CD4-positive, alpha-beta T cell (primary cell): ENCODE results near the gene MAPKAPK5. TPM values are rescaled to one million over a fixed set of nuclear protein-coding genes. Genes with fewer than 3 reads are reported as not detected.

ENCODE experiments used
- ATAC-seq: fragments of 200-7000 bp; cut with Tn5 transposase; one replicate; pipeline ENCODE4 v1.10.0; 2022; ENCODE audit warnings: mild to moderate bottlenecking; ENCODE audit not compliant: poor library complexity
- CTCF ChIA-PET: fragments of 350-600 bp; sonication (Branson Sonifier 250); formaldehyde crosslinking; loops from one replicate; lab custom pipeline; 2021; ENCODE audit warnings: antibody characterized with exemption, inconsistent platforms; lab: Charles Lee
- POLR2A ChIA-PET: fragments of 350-600 bp; sonication (Branson Sonifier 250); formaldehyde crosslinking; loops from one replicate; lab custom pipeline; 2021; ENCODE audit warnings: antibody characterized with exemption, inconsistent platforms; lab: Charles Lee
- DNase-seq, 14 experiments: peaks; one replicate each; pipeline ENCODE4 v3.0.0-alpha.2; 2013 to 2020; ENCODE audit warnings: mixed read lengths in 2 of 14
- H3K27ac ChIP-seq, 2 donors: one replicate each; pipeline versions ENCODE4 v1.5.1 to v1.7.0; 2013; ENCODE audit warnings: low read length in 2 of 2, low read depth in 1 of 2, mild to moderate bottlenecking in 1 of 2
- H3K27me3 ChIP-seq, 2 experiments: 1 replicate in 1 of 2; 2 replicates in 1 of 2; pipeline versions ENCODE4 v1.6.1 to v1.7.0; 2013; ENCODE audit warnings: low read length in 2 of 2, control low read depth in 1 of 2, mild to moderate bottlenecking in 1 of 2, moderate library complexity in 1 of 2; ENCODE audit not compliant: insufficient read depth in 2 of 2, control insufficient read depth in 1 of 2
- H3K36me3 ChIP-seq: one replicate; pipeline ENCODE4 v1.6.1; 2013; ENCODE audit warnings: low read length, control low read depth; ENCODE audit not compliant: insufficient read depth
- H3K4me1 ChIP-seq: one replicate; pipeline ENCODE4 v1.6.1; 2013; ENCODE audit warnings: low read length, control low read depth; ENCODE audit not compliant: insufficient read depth
- H3K4me3 ChIP-seq: one replicate; pipeline ENCODE4 v1.5.1; 2013; ENCODE audit warnings: mild to moderate bottlenecking, low read length, moderate library complexity
- H3K9me3 ChIP-seq, 2 experiments: 1 replicate in 1 of 2; 2 replicates in 1 of 2; pipeline versions ENCODE4 v1.6.1 to v1.7.0; 2013; ENCODE audit warnings: low read length in 2 of 2, mild to moderate bottlenecking in 2 of 2, control low read depth in 1 of 2, moderate library complexity in 1 of 2; ENCODE audit not compliant: control insufficient read depth in 1 of 2, insufficient read depth in 1 of 2
- H3K27ac Mint-ChIP-seq: one replicate; pipeline ENCODE4 v1.8.0; 2020; ENCODE audit warnings: mixed read lengths
- H3K27me3 Mint-ChIP-seq: one replicate; pipeline ENCODE4 v1.8.0; 2021; ENCODE audit warnings: mixed read lengths
- H3K36me3 Mint-ChIP-seq: one replicate; pipeline ENCODE4 v1.8.0; 2021; ENCODE audit warnings: low read depth, mixed read lengths
- H3K4me1 Mint-ChIP-seq: one replicate; pipeline ENCODE4 v1.8.0; 2021; ENCODE audit warnings: low read depth, mixed read lengths
- H3K4me3 Mint-ChIP-seq: one replicate; pipeline ENCODE4 v1.8.0; 2020; ENCODE audit warnings: mild to moderate bottlenecking, mixed read lengths
- H3K9me3 Mint-ChIP-seq: one replicate; pipeline ENCODE4 v1.8.0; 2020; ENCODE audit warnings: mixed read lengths
- intact Hi-C, 2 experiments: fragments of 100-400 bp; cut with DNase I in 1 of 2; cut with micrococcal nuclease in 1 of 2; formaldehyde crosslinking; loops; one replicate each; pipeline versions ENCODE4 v1.15.1 to v1.9.0; 2023 to 2025; cut with DNase I, micrococcal nuclease
- total RNA-seq, 174 experiments: library from RNA in 2 of 174; stranded (reverse) in 2 of 174; gene quantifications; one replicate each; pipeline ENCODE4 v1.2.3 and lab custom pipeline; 2021 to 2026
- TF ChIP-seq, protein P1 (sequence below): fragments of 200-600 bp; IDR thresholded peaks from one replicate; pipeline ENCODE4 v1.8.0; 2022; ENCODE audit warnings: antibody characterized with exemption, mild to moderate bottlenecking

The MAPKAPK5 gene
- total RNA-seq, 2 experiments from 2014 or later, result 62.2 to 63.6 TPM

- H3K9me3 ChIP-seq, result no peaks in the 10 kb centered on the region
- TF ChIP-seq, protein P1, sequence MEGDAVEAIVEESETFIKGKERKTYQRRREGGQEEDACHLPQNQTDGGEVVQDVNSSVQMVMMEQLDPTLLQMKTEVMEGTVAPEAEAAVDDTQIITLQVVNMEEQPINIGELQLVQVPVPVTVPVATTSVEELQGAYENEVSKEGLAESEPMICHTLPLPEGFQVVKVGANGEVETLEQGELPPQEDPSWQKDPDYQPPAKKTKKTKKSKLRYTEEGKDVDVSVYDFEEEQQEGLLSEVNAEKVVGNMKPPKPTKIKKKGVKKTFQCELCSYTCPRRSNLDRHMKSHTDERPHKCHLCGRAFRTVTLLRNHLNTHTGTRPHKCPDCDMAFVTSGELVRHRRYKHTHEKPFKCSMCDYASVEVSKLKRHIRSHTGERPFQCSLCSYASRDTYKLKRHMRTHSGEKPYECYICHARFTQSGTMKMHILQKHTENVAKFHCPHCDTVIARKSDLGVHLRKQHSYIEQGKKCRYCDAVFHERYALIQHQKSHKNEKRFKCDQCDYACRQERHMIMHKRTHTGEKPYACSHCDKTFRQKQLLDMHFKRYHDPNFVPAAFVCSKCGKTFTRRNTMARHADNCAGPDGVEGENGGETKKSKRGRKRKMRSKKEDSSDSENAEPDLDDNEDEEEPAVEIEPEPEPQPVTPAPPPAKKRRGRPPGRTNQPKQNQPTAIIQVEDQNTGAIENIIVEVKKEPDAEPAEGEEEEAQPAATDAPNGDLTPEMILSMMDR, result no peak
- DNase-seq (no peak), ATAC-seq (no peak)
- Mint-ChIP-seq H3K9me3 (no peaks in the 10 kb centered on the region), H3K4me1 (peaks cover 40% of the 10 kb centered on the region), H3K27ac (no peak overlapping the region), H3K36me3 (peaks cover 36% of the 10 kb centered on the region), H3K27me3 (no peaks in the 10 kb centered on the region), H3K4me3 (no peak overlapping the region)
- no peaks in the 10 kb centered on the region for H3K27me3 ChIP-seq
- H3K4me3 ChIP-seq, result no peak overlapping the region
- no peak overlapping the region for H3K27ac ChIP-seq
- H3K4me1 ChIP-seq, result no peaks in the 10 kb centered on the region
- H3K36me3 ChIP-seq, result peaks cover 6% of the 10 kb centered on the region
- intact Hi-C loops, result no loop called here
- CTCF ChIA-PET, result interaction anchor here (0.7 kb wide), 1 partner anchor 218 kb away, joined by 3 read pairs; no protein-coding TSS in a partner anchor
- POLR2A ChIA-PET, result no interaction called here
These were observed 16.2 kb downstream of the MAPKAPK5 start for GRCh38 chr12:111858186-111858585.

DNA sequence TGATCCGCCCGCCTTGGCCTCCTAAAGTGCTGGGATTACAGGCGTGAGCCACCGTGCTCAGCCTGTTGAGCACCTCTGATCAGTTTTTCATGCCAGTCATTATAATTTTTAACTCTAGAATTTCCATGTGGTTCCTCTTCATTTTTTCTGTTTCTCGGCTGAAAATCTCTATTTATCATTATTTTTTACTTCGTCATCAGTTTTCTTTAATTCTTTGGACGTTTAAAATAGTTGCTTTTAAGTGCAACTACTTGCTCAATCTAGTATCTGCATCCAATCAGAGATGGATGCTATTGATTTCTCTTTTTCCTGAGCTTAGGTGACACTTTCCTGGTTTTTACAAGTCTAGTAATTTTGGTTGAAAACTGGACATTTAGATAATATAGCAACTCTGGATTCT, 16.8 kb downstream of the MAPKAPK5 start:
- POLR2A ChIA-PET, result interaction anchor here (0.8 kb wide), 1 partner anchor 142 kb away, joined by 3 read pairs; no protein-coding TSS in a partner anchor
- ATAC-seq, result no peak
- no peak overlapping the region for H3K27ac Mint-ChIP-seq
- H3K9me3 ChIP-seq, result no peaks in the 10 kb centered on the region
- H3K4me3 ChIP-seq, result no peak overlapping the region
- TF ChIP-seq, protein P1, result no peak
- no peaks in the 10 kb centered on the region for H3K4me1 ChIP-seq
- H3K27me3 Mint-ChIP-seq, result no peaks in the 10 kb centered on the region
- DNase-seq, result no peak
- no peaks in the 10 kb centered on the region for H3K27me3 ChIP-seq
- H3K36me3 ChIP-seq, result peaks cover 6% of the 10 kb centered on the region
- CTCF ChIA-PET, result interaction anchor here (0.7 kb wide), 1 partner anchor 219 kb away, joined by 3 read pairs; no protein-coding TSS in a partner anchor
- peaks cover 42% of the 10 kb centered on the region for H3K4me1 Mint-ChIP-seq
- H3K36me3 Mint-ChIP-seq, result peaks cover 36% of the 10 kb centered on the region
- intact Hi-C loops, result no loop called here
- no peak overlapping the region for H3K4me3 Mint-ChIP-seq
- H3K27ac ChIP-seq, result no peak overlapping the region
- H3K9me3 Mint-ChIP-seq, result no peaks in the 10 kb centered on the region

GRCh38 chr12:111864913-111865312, 22.9 kb downstream of the MAPKAPK5 start:
- Mint-ChIP-seq H3K4me3 (no peak overlapping the region), H3K4me1 (peaks cover 22% of the 10 kb centered on the region), H3K27me3 (no peaks in the 10 kb centered on the region), H3K9me3 (no peaks in the 10 kb centered on the region), H3K36me3 (peaks cover 68% of the 10 kb centered on the region), H3K27ac (peak overlapping the region; percentile 27)
- no peak for DNase-seq
- ATAC-seq, result no peak
- H3K36me3 ChIP-seq, result peaks cover 46% of the 10 kb centered on the region
- intact Hi-C loops, result no loop called here
- no peak overlapping the region for H3K4me3 ChIP-seq
- POLR2A ChIA-PET, result no interaction called here
- no peak overlapping the region for H3K27ac ChIP-seq
- CTCF ChIA-PET, result no interaction called here
- H3K4me1 ChIP-seq, result no peaks in the 10 kb centered on the region
- TF ChIP-seq, protein P1, result no peak
- no peaks in the 10 kb centered on the region for H3K27me3 ChIP-seq
- no peaks in the 10 kb centered on the region for H3K9me3 ChIP-seq
